ENCODE measurements around the gene ETV2.

Gene ETV2

GRCh38 chr19:35629332-35629633 lies 12.3 kb upstream of the ETV2 start:
- TF ChIP-seq ZFX (IDR thresholded peaks at IDR 0.05) (no peak), CTCF (conservative IDR thresholded peaks at IDR 0.05) (no peak)
- H3K27ac ChIP-seq: peak overlapping the region; percentile 86

GRCh38 chr19:35633727-35634440 lies 7.7 kb upstream of the ETV2 start:
- no peak overlapping the region for H3K27ac ChIP-seq

DNA sequence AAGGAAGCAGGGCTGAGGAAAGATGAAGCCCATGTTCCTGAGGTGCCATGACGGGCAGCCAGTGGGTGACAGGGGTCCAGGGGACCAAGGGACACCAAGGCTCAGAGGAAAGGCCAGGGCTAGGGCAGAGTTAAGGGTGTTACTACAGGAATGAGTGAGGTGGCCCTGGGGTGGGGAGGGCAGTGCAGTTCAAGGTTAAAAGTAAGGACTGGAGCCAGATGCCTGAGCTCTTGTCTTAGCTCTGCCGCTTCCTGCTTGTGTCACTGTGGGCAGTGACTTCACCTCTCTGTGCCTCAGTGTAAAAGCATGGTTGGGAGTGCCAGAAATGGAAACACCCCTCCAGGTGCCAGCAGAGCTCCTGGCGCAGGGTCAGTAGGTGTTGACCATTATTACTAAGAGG lies 4.9 kb upstream of the ETV2 start:
- no peak for TF ChIP-seq CTCF (conservative IDR thresholded peaks at IDR 0.05)
- TF ChIP-seq ZFX (IDR thresholded peaks at IDR 0.05): no peak
- no peak overlapping the region for H3K27ac ChIP-seq

More at GRCh38 chr19:35633727-35634440, 7.7 kb upstream of the ETV2 start:
- TF ChIP-seq ZFX (IDR thresholded peaks at IDR 0.05) (no peak), CTCF (conservative IDR thresholded peaks at IDR 0.05) (no peak)

DNA sequence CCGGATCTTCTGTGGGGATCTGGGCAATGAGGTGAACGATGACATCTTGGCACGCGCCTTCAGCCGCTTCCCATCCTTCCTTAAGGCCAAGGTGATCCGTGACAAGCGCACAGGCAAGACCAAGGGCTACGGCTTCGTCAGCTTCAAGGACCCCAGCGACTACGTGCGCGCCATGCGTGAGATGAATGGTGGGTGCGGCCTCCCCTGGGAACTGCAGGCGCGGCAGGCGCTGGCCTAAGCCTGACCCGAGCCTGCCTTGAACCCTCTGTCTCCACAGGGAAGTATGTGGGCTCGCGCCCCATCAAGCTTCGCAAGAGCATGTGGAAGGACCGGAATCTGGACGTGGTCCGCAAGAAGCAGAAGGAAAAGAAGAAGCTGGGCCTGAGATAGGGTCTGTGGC lies 4.4 kb upstream of the ETV2 start:
- no peak for TF ChIP-seq ZFX (IDR thresholded peaks at IDR 0.05)
- no peak overlapping the region for H3K27ac ChIP-seq

DNA sequence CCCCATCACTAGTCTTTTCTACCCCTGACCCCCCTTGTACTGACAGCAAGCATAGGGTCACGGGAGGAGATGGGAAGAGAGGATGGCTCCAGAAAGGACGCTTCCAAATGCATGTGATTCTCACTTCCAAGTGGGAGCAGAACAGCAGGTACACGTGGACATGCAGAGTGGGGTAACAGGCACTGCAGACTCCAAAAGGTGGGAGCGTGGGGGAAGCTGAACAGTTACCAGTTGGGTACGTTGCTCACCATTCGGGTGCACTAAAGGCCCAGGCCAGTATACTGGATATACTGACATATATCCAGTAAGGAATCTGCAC lies 2.3 kb upstream of the ETV2 start:
- H3K27ac ChIP-seq: no peak overlapping the region
- TF ChIP-seq CTCF (conservative IDR thresholded peaks at IDR 0.05) (no peak), ZFX (IDR thresholded peaks at IDR 0.05) (no peak)

DNA sequence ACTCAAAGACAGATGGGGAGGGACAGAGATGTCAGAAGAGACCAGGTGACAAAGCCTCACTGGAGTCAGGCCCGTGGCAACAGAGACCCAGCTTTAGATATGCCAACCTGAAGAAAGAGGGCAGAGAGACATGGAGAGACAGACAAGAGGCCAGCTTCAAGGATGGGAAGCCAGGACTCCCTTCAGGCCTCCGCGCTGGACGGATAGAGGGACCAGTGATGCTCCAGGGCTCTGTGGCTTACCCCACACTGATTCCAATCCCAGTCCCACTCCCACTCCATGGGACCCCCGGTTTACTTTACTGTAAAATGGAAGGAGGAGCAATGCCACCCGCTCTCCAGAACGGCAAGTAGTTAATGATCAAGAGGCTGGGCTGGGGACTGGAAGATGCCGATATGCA lies 1.7 kb upstream of the ETV2 start:
- H3K27ac ChIP-seq: no peak overlapping the region
- TF ChIP-seq ZFX (IDR thresholded peaks at IDR 0.05): no peak
- no peak for TF ChIP-seq CTCF (conservative IDR thresholded peaks at IDR 0.05)

GRCh38 chr19:35642312-35642711 lies 767 bp downstream of the ETV2 start:
- TF ChIP-seq ZFX (IDR thresholded peaks at IDR 0.05) (no peak), CTCF (conservative IDR thresholded peaks at IDR 0.05) (no peak)
- H3K27ac ChIP-seq: peak overlapping the region; percentile 82

GRCh38 chr19:35642798-35643254 lies 1.3 kb downstream of the ETV2 start:
- no peak for TF ChIP-seq CTCF (conservative IDR thresholded peaks at IDR 0.05)

More at GRCh38 chr19:35642798-35643254, 1.3 kb downstream of the ETV2 start:
- H3K27ac ChIP-seq: peak overlapping the region; percentile 82
